ENCODE data around the gene PLEKHA7.

Gene PLEKHA7

GRCh38 chr11:16804104-16804947, 209.9 kb downstream of the PLEKHA7 start:
- DNase-seq: no peak

- no peak for DNase-seq
Observed at GRCh38 chr11:16801288-16801980, 212.8 kb downstream of the PLEKHA7 start.

- DNase-seq: no peak
Observed at GRCh38 chr11:16800382-16800781, 213.8 kb downstream of the PLEKHA7 start.

- DNase-seq: no peak
Observed at GRCh38 chr11:16799890-16800289, 214.3 kb downstream of the PLEKHA7 start.

GRCh38 chr11:16799221-16799620, 215.0 kb downstream of the PLEKHA7 start:
- DNase-seq: no peak

- no peak for DNase-seq
Observed at GRCh38 chr11:16797776-16798175, 216.4 kb downstream of the PLEKHA7 start.

- no peak for DNase-seq
Observed at GRCh38 chr11:16796311-16796710, 217.9 kb downstream of the PLEKHA7 start.

GRCh38 chr11:16795146-16795545, 219.1 kb downstream of the PLEKHA7 start:
- no peak for DNase-seq

- DNase-seq: no peak
Observed at GRCh38 chr11:16794047-16794818, 220.0 kb downstream of the PLEKHA7 start.

GRCh38 chr11:16793511-16793910, 220.7 kb downstream of the PLEKHA7 start:
- DNase-seq: no peak

GRCh38 chr11:16793009-16793408, 221.2 kb downstream of the PLEKHA7 start:
- no peak for DNase-seq

GRCh38 chr11:16792426-16792825, 221.8 kb downstream of the PLEKHA7 start:
- no peak for DNase-seq

GRCh38 chr11:16791191-16791961, 222.8 kb downstream of the PLEKHA7 start:
- DNase-seq: no peak

GRCh38 chr11:16790486-16791190, 223.6 kb downstream of the PLEKHA7 start:
- DNase-seq: no peak

GRCh38 chr11:16789560-16790485, 224.4 kb downstream of the PLEKHA7 start:
- DNase-seq: no peak

GRCh38 chr11:16789063-16789420, 225.2 kb downstream of the PLEKHA7 start:
- DNase-seq: no peak

- peak; percentile 59 for DNase-seq
Observed at GRCh38 chr11:16788141-16789062, 225.8 kb downstream of the PLEKHA7 start.

- DNase-seq: no peak
Observed at GRCh38 chr11:16787035-16787742, 227.0 kb downstream of the PLEKHA7 start.

GRCh38 chr11:16786131-16786530, 228.1 kb downstream of the PLEKHA7 start:
- no peak for DNase-seq

All from NCI-H510A treated with DMSO at 0.1 percent for 48 hours (cell line).